Placental epithelial cell (primary cell): ENCODE data around the gene GORASP2. TPM values are rescaled to one million over a fixed set of nuclear protein-coding genes. Genes with fewer than 3 reads are reported as not detected.

ENCODE experiments used
- total RNA-seq: library from RNA; depleted of rRNA; stranded (reverse); fragments of >200 nt; gene quantifications from 2 replicates; pipeline ENCODE4 v1.2.3, GENCODE V29; 2012

Gene GORASP2
- total RNA-seq, result 52.6 and 87.4 TPM in 2 replicates

DNA sequence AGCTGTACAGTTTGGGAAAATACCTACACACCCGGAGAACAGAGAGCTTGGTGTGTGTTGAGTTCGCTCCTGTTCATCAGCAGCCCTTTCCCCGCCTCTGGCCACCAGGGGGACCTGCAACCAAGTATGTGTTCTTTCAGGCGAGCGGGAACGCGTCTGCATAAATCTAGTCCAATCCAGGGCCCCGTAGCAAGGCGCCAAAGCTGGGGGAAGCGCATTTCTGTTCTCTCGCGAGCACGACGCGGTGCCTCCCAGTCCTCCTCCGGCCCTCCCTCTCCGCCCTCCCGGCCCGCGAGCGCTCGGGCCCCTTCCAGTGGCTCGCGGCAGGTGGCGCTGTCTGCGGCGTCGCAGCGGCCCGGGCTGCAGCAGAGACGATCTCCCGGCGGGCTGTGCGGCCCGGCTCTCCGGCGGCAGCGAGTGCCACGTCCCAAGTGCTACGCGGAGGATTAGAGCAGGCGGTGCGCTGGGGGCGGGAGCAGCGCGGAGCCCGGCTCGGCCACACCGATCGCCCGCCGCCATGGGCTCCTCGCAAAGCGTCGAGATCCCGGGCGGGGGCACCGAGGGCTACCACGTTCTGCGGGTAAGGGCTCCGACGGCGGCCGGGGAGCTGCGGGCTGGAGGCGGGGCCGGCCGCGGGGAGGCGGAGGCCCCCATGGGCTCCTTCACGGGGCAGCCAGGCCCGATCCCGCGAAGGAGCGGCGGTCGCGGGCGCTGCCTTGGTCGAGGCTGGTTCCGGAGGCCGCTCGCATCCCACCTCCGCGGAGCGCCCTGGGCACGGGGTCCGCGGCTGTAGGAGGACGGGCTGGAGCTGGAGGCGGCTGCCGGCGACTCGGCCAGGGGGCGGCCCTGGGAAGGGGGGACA is at the start of gene GORASP2:
Gene GORASP2 (plus strand): TSS at position 430 of the 862 bp plus-strand sequence. CDS start 88 bp downstream, at position 518.

Other genes starting within 250 kb of the GORASP2 start
- not detected in 2 replicates for gene SP5, start 213.9 kb upstream of the GORASP2 start, total RNA-seq
- not detected in 2 replicates for gene ERICH2, start 158.9 kb upstream of the GORASP2 start, total RNA-seq
- 1.3 and 4.3 TPM in 2 replicates for gene GAD1, start 112.4 kb upstream of the GORASP2 start, total RNA-seq
- 15.0 and 17.7 TPM in 2 replicates for gene TLK1, start 231.6 kb downstream of the GORASP2 start, total RNA-seq